ENCODE measurements around the gene DOK3.

The DOK3 gene

GRCh38 chr5:177466861-177467260, 42.8 kb downstream of the DOK3 start:
- DNase-seq (ENCODE audit: low spot score), result no peak

DNA sequence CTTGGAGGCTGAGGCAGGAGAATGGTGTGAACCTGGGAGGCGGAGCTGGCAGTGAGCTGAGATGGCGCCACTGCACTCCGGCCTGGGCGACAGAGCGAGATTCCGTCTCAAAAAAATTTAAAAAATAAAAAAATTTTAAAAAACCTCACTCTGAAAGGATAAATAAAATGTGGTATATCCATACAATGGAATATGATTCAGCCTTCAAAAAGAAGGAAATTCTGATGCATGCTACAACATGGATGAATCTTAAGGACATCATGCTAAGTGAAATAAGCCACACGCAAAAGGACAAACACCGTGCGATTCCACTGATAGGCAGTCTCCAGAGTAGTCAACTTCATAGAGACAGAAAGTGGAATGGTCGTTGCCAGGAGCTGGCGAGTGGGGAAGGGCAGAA, 44.6 kb downstream of the DOK3 start:
- DNase-seq (ENCODE audit: low spot score), result no peak

- no peak for DNase-seq (ENCODE audit: low spot score)
These were observed 47.5 kb downstream of the DOK3 start for GRCh38 chr5:177462021-177462670.

GRCh38 chr5:177459819-177460628, 49.6 kb downstream of the DOK3 start:
- DNase-seq (ENCODE audit: low spot score), result no peak

- no peak for DNase-seq (ENCODE audit: low spot score)
These were observed 50.3 kb downstream of the DOK3 start for GRCh38 chr5:177459357-177459756.

DNA sequence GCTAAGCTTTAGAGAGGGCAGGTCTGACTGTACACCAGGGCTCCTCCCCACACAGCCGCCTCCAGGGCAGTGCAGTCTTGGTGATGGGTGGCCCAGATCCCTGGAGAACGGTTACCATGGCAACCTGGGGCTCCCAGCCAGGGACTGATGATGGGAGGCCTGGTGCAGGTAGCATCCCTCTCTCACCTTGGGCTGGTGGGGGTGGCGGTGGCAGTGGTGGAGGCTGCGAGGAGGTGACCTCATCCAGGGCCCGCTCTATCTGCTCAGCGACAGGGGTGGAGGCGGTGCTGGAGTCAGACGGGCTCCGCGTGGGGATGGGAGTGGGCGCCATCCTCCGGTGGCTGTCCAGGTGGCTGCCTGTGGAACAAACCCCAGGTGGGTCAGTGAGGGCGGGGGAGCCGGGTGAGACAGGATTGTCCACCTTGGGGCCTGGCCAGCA, 50.7 kb downstream of the DOK3 start:
- no peak for DNase-seq (ENCODE audit: low spot score)

DNA sequence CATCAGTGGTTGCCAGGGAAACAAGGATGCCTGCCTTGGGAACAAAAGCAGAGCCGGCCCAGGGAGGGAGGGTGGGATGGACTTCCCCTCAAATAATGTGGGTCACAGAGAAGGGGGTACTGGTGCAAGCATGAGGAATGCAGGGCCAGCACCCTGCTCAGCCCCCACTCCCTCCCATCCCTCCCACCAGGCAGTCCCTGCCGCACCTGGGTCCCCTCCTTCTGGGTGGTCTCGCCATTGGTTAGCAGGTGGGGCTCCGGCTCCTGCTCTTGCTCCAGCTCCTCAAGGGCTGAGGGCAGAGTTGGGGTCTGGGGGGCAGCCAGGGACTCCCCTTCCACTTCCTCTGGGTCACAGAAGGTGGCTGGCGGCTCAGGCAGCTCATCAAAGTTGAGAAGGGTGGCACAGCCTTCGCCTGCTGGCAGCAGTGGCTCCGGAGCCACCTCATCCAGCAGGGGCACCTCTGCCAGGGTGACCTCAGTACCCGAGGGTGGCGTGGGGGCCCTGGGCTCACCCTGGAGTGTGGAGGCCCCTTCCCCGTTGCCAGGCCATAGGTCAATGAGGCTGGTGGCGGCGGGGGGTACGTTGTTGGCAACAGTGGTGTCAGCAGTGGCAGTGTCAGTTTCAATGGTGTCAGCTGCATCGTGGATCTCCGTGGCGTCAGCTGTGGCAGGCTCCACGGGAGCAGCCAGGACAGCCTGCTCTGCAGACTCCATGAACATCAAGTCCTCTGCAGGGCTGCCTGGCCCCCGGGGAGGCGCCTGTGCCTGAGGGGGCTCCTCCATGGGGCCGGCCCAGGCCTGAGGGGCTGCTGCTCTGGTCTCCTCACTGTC, 51.6 kb downstream of the DOK3 start:
- DNase-seq (ENCODE audit: low spot score), result no peak

DNA sequence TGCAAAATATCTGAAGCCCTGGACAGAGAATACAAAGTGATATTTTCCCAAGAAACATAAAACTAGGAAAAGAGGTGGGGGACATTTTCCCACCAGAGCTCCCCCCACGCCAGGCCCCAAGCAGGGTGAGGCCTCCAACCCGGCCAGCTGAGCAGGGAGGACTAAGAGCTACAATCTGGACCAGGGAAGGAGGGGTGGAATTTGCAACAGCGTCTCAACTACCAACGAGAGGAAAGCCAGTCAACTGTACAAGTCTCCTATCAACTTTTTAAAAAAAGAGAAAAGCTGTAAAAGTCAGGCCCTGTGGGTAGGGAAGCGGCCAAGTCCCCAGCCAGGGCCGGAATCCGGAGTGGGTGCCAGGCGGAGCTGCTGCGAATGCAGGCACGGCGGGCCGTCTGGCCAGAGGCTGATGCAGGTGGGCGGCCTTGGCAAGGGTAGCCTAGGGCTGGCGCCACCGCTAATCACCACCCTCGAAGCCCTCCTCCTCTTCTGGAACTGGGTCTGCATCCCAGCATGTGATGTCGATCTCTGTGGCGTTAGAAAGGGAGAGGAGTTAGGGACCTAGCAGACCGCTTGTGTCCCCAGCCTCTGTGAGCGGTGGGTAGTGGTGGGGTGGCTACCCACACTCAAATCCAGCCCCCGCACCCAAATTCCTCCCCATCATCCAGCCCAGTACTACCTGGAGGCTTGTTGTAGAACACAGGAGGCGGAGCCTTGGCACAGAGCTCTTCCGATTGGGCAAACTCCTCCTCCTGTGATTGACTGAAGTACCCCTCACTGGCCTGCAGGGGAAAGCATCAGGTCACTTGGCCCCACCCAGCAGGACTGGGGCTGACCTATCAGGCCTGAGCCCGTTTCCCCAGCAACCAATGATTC, 52.4 kb downstream of the DOK3 start:
- DNase-seq (ENCODE audit: low spot score), result peak; percentile 95

DNA sequence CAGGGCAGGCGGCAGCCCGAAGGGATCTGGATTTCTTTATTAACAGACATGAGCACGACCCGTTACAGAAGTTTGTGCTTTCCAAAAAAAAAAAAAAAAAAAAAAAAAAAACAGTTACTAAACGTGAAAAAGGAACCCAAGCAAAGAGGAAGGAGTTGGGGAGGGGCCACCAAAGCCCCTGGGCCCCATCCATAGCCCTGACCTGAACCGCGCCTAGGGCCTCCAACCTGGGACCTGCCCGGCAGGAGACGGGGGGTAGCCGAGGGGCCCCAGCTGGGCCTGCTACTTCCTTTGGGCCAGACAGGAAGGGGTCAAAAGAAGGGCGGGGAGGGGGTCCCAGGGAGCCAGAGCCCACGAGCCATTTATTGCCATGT, 53.0 kb downstream of the DOK3 start:
- no peak for DNase-seq (ENCODE audit: low spot score)

DNA sequence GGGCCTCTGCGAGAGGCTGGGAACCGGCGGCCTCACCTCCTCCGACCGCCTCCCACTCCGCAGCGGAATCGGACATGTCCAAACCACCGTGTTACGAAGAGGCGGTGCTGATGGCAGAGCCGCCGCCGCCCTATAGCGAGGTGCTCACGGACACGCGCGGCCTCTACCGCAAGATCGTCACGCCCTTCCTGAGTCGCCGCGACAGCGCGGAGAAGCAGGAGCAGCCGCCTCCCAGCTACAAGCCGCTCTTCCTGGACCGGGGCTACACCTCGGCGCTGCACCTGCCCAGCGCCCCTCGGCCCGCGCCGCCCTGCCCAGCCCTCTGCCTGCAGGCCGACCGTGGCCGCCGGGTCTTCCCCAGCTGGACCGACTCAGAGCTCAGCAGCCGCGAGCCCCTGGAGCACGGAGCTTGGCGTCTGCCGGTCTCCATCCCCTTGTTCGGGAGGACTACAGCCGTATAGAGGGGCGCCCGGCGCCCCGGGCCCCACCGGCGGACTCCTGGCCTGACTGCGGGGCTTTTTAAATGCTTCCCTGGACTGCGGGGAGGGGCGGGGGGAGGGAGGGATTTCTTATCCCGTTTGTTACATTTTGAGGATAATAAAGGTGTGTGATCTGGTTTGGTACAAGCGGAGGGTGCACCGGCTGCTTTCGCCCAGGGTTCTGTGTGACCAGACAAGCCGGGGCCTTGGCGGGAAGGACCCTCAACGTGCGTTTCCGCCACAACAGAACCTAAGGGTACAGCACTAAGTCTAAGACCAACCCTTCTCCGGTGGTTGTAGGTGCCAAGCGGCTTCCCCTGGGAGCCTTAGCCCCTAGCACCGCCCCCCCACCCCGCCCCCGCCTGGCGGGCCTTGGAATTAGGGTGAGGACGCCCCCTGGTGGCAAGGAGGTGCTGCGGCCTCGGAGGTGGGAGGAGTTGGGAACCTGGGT, 53.7 kb downstream of the DOK3 start:
- DNase-seq (ENCODE audit: low spot score), result peak; percentile 87

DNA sequence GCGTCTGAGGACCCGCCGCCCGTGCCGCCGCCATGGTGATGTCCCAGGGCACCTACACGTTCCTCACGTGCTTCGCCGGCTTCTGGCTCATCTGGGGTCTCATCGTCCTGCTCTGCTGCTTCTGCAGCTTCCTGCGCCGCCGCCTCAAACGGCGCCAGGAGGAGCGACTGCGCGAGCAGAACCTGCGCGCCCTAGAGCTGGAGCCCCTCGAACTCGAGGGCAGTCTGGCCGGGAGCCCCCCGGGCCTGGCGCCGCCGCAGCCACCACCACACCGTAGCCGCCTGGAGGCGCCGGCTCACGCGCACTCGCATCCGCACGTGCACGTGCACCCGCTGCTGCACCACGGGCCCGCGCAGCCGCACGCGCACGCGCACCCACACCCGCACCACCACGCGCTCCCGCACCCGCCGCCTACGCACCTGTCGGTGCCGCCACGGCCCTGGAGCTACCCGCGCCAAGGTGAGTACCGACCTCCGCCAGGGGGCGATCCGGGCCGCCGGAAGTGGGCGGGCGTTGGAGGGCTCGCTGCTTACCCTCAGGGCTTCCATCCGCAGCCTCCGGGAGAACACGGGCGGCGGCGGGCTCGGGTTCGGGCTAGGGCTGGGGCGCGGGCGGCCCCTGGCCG, 54.5 kb downstream of the DOK3 start:
- DNase-seq (ENCODE audit: low spot score), result peak; percentile 52

DNA sequence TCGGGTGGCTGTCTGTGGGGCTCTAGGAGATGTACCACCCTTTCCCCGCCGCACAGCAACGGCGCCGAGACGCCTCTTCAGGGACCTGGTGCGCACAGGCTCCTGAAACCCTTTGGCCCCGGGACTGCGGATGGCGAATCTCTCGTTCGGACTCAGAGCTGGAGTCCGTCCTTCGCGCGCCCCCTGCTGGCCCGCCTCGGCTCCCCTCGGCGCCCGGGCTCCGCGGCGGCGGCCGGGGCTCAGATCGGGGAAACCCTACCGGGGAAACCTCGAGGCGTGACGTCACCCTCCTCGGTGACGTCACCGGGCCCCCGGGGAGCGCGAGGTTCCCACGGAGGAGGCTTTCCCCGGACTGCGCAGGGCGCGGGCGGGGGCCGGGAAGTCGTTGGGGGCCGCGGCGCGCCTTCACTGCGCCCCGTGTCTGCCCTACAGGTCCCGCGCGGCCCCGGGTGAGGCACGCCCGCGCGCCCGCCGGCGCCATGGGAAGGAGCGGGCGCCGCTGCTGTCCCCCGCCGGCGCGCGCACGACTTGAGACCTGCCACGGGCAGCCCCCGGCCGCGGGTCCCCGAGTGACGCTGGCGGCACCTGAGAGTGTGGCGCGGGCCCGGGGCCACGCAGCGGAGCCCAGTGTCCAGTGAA, 55.1 kb downstream of the DOK3 start:
- peak; percentile 87 for DNase-seq (ENCODE audit: low spot score)

- DNase-seq (ENCODE audit: low spot score), result peak; percentile 56
These were observed 55.7 kb downstream of the DOK3 start for GRCh38 chr5:177453852-177454396.

- DNase-seq (ENCODE audit: low spot score), result peak; percentile 82
These were observed 56.7 kb downstream of the DOK3 start for GRCh38 chr5:177452688-177453638.

Measured in Ammon's horn (tissue), 1 donor.